Brain pericyte (primary cell): ENCODE results near the gene VEZT.
"Not testable (repeated sequence)": the region's sequence is repeated elsewhere in the genome, so short reads cannot be mapped to it uniquely, and the experiment has no call there.

Experiments
- DNase-seq: peaks from one replicate; pipeline ENCODE4 v3.0.0-alpha.2; 2012; ENCODE audit warnings: low read depth, low spot score

The VEZT gene

GRCh38 chr12:95319694-95320331 lies 102.2 kb downstream of the VEZT start:
- peak; percentile 24 for DNase-seq

GRCh38 chr12:95321516-95322246 lies 104.1 kb downstream of the VEZT start:
- DNase-seq = no peak

- DNase-seq = peak; percentile 59
Observed at GRCh38 chr12:95322326-95322725, 104.7 kb downstream of the VEZT start.

- no peak for DNase-seq
Observed at GRCh38 chr12:95323212-95323611, 105.6 kb downstream of the VEZT start.

GRCh38 chr12:95324246-95324645 lies 106.6 kb downstream of the VEZT start:
- DNase-seq = not testable (repeated sequence)

GRCh38 chr12:95325501-95325900 lies 107.9 kb downstream of the VEZT start:
- no peak for DNase-seq

- DNase-seq = no peak
Observed at GRCh38 chr12:95326445-95326844, 108.8 kb downstream of the VEZT start.

- no peak for DNase-seq
Observed at GRCh38 chr12:95326855-95327254, 109.2 kb downstream of the VEZT start.

- DNase-seq = no peak
Observed at GRCh38 chr12:95328708-95329107, 111.1 kb downstream of the VEZT start.

- DNase-seq = no peak
Observed at GRCh38 chr12:95335948-95336347, 118.3 kb downstream of the VEZT start.

GRCh38 chr12:95336387-95337067 lies 118.9 kb downstream of the VEZT start:
- DNase-seq = peak; percentile 79

- no peak for DNase-seq
Observed at GRCh38 chr12:95337146-95337545, 119.5 kb downstream of the VEZT start.

- no peak for DNase-seq
Observed at GRCh38 chr12:95339086-95339788, 121.6 kb downstream of the VEZT start.

- DNase-seq = no peak
Observed at GRCh38 chr12:95342008-95342407, 124.4 kb downstream of the VEZT start.

GRCh38 chr12:95343461-95344230 lies 126.0 kb downstream of the VEZT start:
- DNase-seq = no peak

GRCh38 chr12:95349291-95349690 lies 131.7 kb downstream of the VEZT start:
- no peak for DNase-seq

- DNase-seq = no peak
Observed at GRCh38 chr12:95351748-95352147, 134.1 kb downstream of the VEZT start.
